Superior temporal gyrus (tissue), 1 donor: ENCODE data around the gene MYBPC1.
"Not testable (repeated sequence)": the region's sequence is repeated elsewhere in the genome, so short reads cannot be mapped to it uniquely, and the experiment has no call there.

Source experiments
- DNase-seq: peaks from one replicate; pipeline ENCODE4 v3.0.0-alpha.2; 2016; ENCODE audit errors: extremely low spot score

The MYBPC1 gene

GRCh38 chr12:101733166-101733565 is 138.4 kb downstream of the MYBPC1 start:
- no peak for DNase-seq

- not testable (repeated sequence) for DNase-seq
Observed at GRCh38 chr12:101734482-101734881, 139.7 kb downstream of the MYBPC1 start.
